ENCODE measurements around the gene NAV2. TPM values are rescaled to one million over a fixed set of nuclear protein-coding genes. Genes with fewer than 3 reads are reported as not detected.

NAV2 gene
- total and polyA plus RNA-seq, 2 donors (not counting 1 experiment from before 2014, with no cell fraction given): 8.1 to 14.0 TPM

- TF ChIP-seq CTCF (conservative IDR thresholded peaks at IDR 0.05 in 1 of 2, IDR thresholded peaks at IDR 0.05 in 1 of 2; ENCODE audit: low read depth in 1 of 2, low read length in 2 of 2) (no peak), EZH2 (IDR thresholded peaks at IDR 0.05; ENCODE audit: low read length, missing control alignments) (no peak)
- H3K9me3 ChIP-seq (ENCODE audit: control insufficient read depth, insufficient read depth, low read depth, low read length): no peaks in the 10 kb centered on the region
- H3K27me3 ChIP-seq (ENCODE audit: control insufficient read depth, insufficient read depth, low read length): no peaks in the 10 kb centered on the region
- H3K9ac ChIP-seq (ENCODE audit: insufficient read depth, low read length): peak overlapping the region; percentile 9
- peaks cover 7% of the 10 kb centered on the region for H3K79me2 ChIP-seq (ENCODE audit: control insufficient read depth, insufficient read depth, low read length)
- no peaks in the 10 kb centered on the region for H3K36me3 ChIP-seq (ENCODE audit: control insufficient read depth, insufficient read depth, low read length)
- DNase-seq (ENCODE audit: low read depth in 2 of 2): peak; percentile 92 to 98
- H3K4me2 ChIP-seq (ENCODE audit: extremely low read depth, insufficient read depth, low read length): peak overlapping the region; percentile 59
- H2AFZ ChIP-seq (ENCODE audit: low read length): no peak overlapping the region
- H3K27ac ChIP-seq (ENCODE audit: insufficient read depth, low read length): peak overlapping the region; percentile 71
- no peaks in the 10 kb centered on the region for H4K20me1 ChIP-seq (ENCODE audit: control insufficient read depth, extremely low read depth, insufficient read depth, low read length)
- peak overlapping the region in 1 of 4 experiments; percentile 10 for H3K4me3 ChIP-seq (replicated peaks in 1 of 4; ENCODE audit: control extremely low read depth in 1 of 4, insufficient read depth in 1 of 4, low read depth in 3 of 4, low read length in 4 of 4)
- H3K4me1 ChIP-seq (ENCODE audit: control insufficient read depth, extremely low read depth, insufficient read depth, low read length): peaks cover 20% of the 10 kb centered on the region
Measured at GRCh38 chr11:20031155-20032001, 318.7 kb downstream of the NAV2 start.

- TF ChIP-seq EZH2 (IDR thresholded peaks at IDR 0.05; ENCODE audit: low read length, missing control alignments) (no peak), CTCF (conservative IDR thresholded peaks at IDR 0.05 in 1 of 2, IDR thresholded peaks at IDR 0.05 in 1 of 2; ENCODE audit: low read depth in 1 of 2, low read length in 2 of 2) (no peak)
- H3K27me3 ChIP-seq (ENCODE audit: control insufficient read depth, insufficient read depth, low read length): no peaks in the 10 kb centered on the region
- peak overlapping the region; percentile 59 for H3K4me2 ChIP-seq (ENCODE audit: extremely low read depth, insufficient read depth, low read length)
- H3K36me3 ChIP-seq (ENCODE audit: control insufficient read depth, insufficient read depth, low read length): no peaks in the 10 kb centered on the region
- H3K27ac ChIP-seq (ENCODE audit: insufficient read depth, low read length): peak overlapping the region; percentile 71
- DNase-seq (ENCODE audit: low read depth in 2 of 2): no peak
- H3K9ac ChIP-seq (ENCODE audit: insufficient read depth, low read length): peak overlapping the region; percentile 3
- H4K20me1 ChIP-seq (ENCODE audit: control insufficient read depth, extremely low read depth, insufficient read depth, low read length): no peaks in the 10 kb centered on the region
- H3K4me3 ChIP-seq (replicated peaks in 1 of 4; ENCODE audit: control extremely low read depth in 1 of 4, insufficient read depth in 1 of 4, low read depth in 3 of 4, low read length in 4 of 4): no peak overlapping the region
- no peak overlapping the region for H2AFZ ChIP-seq (ENCODE audit: low read length)
- peaks cover 20% of the 10 kb centered on the region for H3K4me1 ChIP-seq (ENCODE audit: control insufficient read depth, extremely low read depth, insufficient read depth, low read length)
- no peaks in the 10 kb centered on the region for H3K9me3 ChIP-seq (ENCODE audit: control insufficient read depth, insufficient read depth, low read depth, low read length)
- peaks cover 7% of the 10 kb centered on the region for H3K79me2 ChIP-seq (ENCODE audit: control insufficient read depth, insufficient read depth, low read length)
Measured at GRCh38 chr11:20032127-20032526, 319.5 kb downstream of the NAV2 start.

- no peaks in the 10 kb centered on the region for H3K27me3 ChIP-seq (ENCODE audit: control insufficient read depth, insufficient read depth, low read length)
- TF ChIP-seq CTCF (conservative IDR thresholded peaks at IDR 0.05 in 1 of 2, IDR thresholded peaks at IDR 0.05 in 1 of 2; ENCODE audit: low read depth in 1 of 2, low read length in 2 of 2) (no peak), EZH2 (IDR thresholded peaks at IDR 0.05; ENCODE audit: low read length, missing control alignments) (no peak)
- H2AFZ ChIP-seq (ENCODE audit: low read length): no peak overlapping the region
- H3K79me2 ChIP-seq (ENCODE audit: control insufficient read depth, insufficient read depth, low read length): peaks cover 7% of the 10 kb centered on the region
- DNase-seq (ENCODE audit: low read depth in 2 of 2): no peak
- no peak overlapping the region for H3K27ac ChIP-seq (ENCODE audit: insufficient read depth, low read length)
- no peak overlapping the region for H3K9ac ChIP-seq (ENCODE audit: insufficient read depth, low read length)
- H4K20me1 ChIP-seq (ENCODE audit: control insufficient read depth, extremely low read depth, insufficient read depth, low read length): no peaks in the 10 kb centered on the region
- peaks cover 20% of the 10 kb centered on the region for H3K4me1 ChIP-seq (ENCODE audit: control insufficient read depth, extremely low read depth, insufficient read depth, low read length)
- no peaks in the 10 kb centered on the region for H3K36me3 ChIP-seq (ENCODE audit: control insufficient read depth, insufficient read depth, low read length)
- no peak overlapping the region for H3K4me3 ChIP-seq (replicated peaks in 1 of 4; ENCODE audit: control extremely low read depth in 1 of 4, insufficient read depth in 1 of 4, low read depth in 3 of 4, low read length in 4 of 4)
- no peak overlapping the region for H3K4me2 ChIP-seq (ENCODE audit: extremely low read depth, insufficient read depth, low read length)
- no peaks in the 10 kb centered on the region for H3K9me3 ChIP-seq (ENCODE audit: control insufficient read depth, insufficient read depth, low read depth, low read length)
Measured at GRCh38 chr11:20032577-20033260, 320.1 kb downstream of the NAV2 start.
